HG03460 (cell line): Measurements from ENCODE around the gene EFHD1.

Experiments used
- ATAC-seq: cut with Tn5 transposase; IDR thresholded peaks from one replicate; pipeline ENCODE4 v1.9.1; 2021; ENCODE audit not compliant: unreplicated experiment

Gene EFHD1, protein sequence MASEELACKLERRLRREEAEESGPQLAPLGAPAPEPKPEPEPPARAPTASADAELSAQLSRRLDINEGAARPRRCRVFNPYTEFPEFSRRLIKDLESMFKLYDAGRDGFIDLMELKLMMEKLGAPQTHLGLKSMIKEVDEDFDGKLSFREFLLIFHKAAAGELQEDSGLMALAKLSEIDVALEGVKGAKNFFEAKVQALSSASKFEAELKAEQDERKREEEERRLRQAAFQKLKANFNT

GRCh38 chr2:232633413-232634205, at the start of gene EFHD1:
Gene EFHD1, plus strand, starts transcription at chr2:232633604. Its CDS starts 101 bp downstream, at chr2:232633705.
- no peak for ATAC-seq

DNA sequence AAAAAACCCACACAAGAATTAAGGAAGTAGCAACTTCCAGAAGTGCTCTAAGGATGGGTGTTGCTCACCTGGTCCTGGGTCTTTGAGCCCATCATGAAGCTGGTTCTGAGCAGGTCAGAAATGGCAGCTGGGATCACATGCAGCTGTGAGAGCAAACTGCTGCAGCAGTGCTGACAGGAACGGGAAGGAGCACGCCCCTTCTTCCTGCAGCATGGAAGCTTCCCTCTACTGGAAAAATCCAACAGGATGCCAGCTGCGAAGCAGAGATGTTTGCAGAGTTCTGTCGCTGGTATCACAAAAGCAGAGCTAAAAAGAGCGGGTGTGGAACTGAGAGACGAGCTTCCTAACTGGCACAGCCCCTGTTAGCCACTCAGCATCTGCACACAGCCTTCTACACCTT, 49.2 kb upstream of the EFHD1 start:
- no peak for ATAC-seq

- ATAC-seq = no peak
Measured at GRCh38 chr2:232586943-232587505, 46.4 kb upstream of the EFHD1 start.

- ATAC-seq = no peak
Measured at GRCh38 chr2:232587512-232587911, 45.9 kb upstream of the EFHD1 start.

DNA sequence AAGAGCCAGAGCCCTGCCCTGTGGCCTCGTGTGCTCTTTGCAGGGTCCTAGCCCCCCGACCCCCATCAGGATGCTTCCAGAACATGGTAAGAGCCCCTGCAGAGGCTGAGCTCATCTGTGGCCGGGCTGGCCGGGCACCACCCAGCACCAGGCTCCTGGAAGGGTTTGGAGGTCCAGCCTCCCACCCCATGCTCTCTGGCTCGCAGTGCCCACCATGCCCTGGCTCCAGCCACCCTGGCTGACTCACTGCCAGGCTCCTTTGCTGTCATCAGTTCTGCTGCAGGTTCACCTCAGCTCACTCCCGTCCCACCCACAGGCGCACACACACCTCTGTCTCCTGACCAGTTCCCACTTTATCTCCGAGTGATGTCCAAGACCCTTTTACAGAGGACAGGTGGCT, 45.4 kb upstream of the EFHD1 start:
- ATAC-seq = no peak

GRCh38 chr2:232588680-232589585, 44.5 kb upstream of the EFHD1 start:
- ATAC-seq = no peak

DNA sequence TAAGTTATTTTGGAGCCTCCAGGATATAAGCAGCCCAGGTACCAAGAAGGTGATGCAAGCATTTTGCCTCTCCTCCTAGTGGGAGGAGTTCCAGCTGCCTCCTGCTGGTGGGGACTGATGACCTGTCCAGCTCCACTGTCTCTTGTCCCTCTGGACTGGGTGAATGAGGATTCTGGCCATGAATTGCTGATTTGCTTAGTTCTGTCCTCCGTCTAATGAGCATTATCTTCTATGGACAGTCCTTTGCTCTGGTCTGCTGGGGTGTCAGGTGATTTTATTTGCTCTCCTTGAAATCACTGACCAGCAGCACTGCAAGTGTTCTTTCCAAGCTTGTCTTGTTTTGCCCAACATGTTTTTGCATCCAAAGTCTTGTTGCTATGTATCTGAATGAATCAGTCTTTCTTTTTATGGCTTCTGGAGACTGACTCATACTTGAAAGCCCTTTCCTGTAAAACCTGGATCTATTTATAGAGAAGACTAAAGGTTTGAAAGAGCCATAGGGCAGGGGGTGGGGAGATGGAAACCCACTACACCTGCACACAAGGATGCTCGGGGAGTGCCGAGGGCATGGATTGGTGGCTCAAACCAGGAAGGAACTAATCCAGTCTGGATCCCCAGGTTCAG, 40.5 kb upstream of the EFHD1 start:
- ATAC-seq = no peak

GRCh38 chr2:232593982-232594381, 39.4 kb upstream of the EFHD1 start:
- ATAC-seq = no peak

GRCh38 chr2:232597362-232598079, 35.9 kb upstream of the EFHD1 start:
- ATAC-seq = no peak

DNA sequence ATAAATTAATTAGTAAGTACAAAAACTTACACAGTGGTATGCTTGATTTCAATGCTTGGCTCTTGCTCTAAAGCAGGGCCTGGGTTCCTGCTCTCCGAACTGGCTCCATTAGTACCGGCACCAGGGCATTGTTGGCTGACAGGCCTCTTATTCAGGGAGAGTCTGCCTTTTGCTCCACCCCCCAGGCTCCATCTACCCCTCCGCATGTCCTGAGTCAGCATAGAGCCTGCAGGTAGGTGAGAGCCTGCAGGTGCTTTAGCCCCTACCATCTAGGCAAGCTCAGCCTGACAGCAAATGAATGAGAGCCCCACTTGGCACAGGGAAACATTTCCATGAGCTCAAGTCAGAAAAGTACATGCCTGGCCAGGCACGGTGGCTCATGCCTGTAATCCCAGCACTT, 35.1 kb upstream of the EFHD1 start:
- ATAC-seq = no peak

DNA sequence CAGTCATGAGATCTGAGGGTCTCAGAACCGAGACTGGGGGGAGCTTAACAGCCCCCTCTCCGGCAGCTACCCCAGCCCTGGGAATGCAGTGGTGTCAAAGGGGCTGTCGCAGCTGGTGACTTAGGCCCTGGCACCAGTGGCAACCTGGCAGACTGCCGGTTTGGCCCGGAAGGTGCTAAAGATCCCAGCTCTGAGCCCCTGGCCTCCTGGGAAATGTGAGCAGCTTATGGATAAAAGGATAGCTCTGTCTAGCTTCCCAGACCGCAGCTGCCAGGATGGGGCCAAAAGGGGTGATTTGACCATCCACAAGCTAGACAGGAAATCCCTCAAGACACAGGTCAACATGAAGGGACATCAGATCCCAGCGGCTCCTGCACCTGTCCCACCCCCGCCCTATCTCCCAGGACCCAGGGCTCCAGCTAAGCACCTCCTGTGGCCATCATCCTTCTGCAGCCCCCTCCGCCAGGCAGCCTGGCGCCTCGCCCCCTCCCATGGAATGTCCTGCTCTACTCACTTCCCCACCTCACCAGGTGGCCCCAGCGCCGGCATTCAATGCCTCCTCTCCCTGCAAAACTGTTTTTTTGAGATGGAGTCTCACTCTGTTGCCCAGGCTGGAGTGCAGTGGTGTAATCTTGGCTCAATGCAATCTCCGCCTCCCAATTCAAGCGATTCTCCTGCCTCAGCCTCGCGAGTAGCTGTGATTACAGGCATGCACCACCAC, 33.2 kb upstream of the EFHD1 start:
- no peak for ATAC-seq

- no peak for ATAC-seq
Measured at GRCh38 chr2:232603283-232603682, 30.1 kb upstream of the EFHD1 start.

DNA sequence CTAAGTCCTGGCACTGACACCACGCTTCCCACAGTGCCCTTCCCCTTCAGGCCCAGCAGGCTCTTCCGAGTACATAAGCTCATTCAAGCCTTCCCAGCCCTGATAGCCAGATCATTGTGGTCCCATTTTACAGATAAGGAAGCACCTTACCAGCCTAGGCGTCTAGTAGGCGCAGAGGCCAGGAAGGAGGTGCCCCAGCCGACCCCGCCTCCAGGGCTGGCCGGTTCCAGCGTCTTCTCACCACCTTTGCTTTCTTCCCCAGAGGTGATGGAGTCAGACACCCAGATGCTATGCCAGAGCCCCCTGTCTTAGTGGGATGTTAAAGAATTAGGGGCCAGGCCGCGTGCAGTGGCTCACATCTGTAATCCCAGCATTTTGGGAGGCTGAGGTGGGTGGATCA, 28.9 kb upstream of the EFHD1 start:
- ATAC-seq = no peak

- no peak for ATAC-seq
Measured at GRCh38 chr2:232607011-232607410, 26.4 kb upstream of the EFHD1 start.

GRCh38 chr2:232609607-232610006, 23.8 kb upstream of the EFHD1 start:
- ATAC-seq = no peak

- no peak for ATAC-seq
Measured at GRCh38 chr2:232610081-232610480, 23.3 kb upstream of the EFHD1 start.

GRCh38 chr2:232611061-232611460, 22.3 kb upstream of the EFHD1 start:
- ATAC-seq = no peak

- no peak for ATAC-seq
Measured at GRCh38 chr2:232611559-232612218, 21.7 kb upstream of the EFHD1 start.

GRCh38 chr2:232613538-232614134, 19.8 kb upstream of the EFHD1 start:
- no peak for ATAC-seq
